ENCODE results near the gene MED12L. TPM values are rescaled to one million over a fixed set of nuclear protein-coding genes. Genes with fewer than 3 reads are reported as not detected.

MED12L gene
- total RNA-seq, 4 donors from 2014 or later, result 1.6 to 23.7 (median 4.0) TPM

DNA sequence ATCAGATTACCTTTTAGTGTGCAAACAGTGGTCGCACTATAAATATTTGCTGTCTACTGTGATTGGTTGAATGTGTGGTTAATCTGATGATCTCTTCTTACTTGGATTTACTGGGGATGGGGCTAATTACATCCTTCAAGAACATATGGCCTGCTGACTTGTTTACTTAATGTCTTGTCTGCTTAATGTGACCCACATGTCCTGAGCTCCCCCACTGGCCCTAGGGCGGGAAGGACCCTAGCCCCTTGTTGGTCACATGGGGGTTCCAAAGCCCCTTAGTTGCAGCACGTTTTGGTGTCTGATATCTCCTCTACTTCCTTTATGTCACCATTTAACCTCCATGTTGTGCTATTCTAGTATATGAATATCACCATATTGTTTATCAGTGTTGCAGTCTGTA lies 316.9 kb downstream of the MED12L start:
- intact Hi-C loops (cut with DNase I), result no loop called here
- Histone ChIP-seq H3K36me3 (no peaks in the 10 kb centered on the region), H3K9me3 (no peaks in the 10 kb centered on the region), H3K27me3 (no peaks in the 10 kb centered on the region), H3K27ac (no peak overlapping the region), H3K4me1 (no peaks in the 10 kb centered on the region), H3K4me3 (replicated peaks in 1 of 3) (no peak overlapping the region)
- TF ChIP-seq POLR2A (IDR thresholded peaks at IDR 0.05), result no peak
- TF ChIP-seq, protein P1, sequence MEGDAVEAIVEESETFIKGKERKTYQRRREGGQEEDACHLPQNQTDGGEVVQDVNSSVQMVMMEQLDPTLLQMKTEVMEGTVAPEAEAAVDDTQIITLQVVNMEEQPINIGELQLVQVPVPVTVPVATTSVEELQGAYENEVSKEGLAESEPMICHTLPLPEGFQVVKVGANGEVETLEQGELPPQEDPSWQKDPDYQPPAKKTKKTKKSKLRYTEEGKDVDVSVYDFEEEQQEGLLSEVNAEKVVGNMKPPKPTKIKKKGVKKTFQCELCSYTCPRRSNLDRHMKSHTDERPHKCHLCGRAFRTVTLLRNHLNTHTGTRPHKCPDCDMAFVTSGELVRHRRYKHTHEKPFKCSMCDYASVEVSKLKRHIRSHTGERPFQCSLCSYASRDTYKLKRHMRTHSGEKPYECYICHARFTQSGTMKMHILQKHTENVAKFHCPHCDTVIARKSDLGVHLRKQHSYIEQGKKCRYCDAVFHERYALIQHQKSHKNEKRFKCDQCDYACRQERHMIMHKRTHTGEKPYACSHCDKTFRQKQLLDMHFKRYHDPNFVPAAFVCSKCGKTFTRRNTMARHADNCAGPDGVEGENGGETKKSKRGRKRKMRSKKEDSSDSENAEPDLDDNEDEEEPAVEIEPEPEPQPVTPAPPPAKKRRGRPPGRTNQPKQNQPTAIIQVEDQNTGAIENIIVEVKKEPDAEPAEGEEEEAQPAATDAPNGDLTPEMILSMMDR (IDR thresholded peaks at IDR 0.05), result no peak
- no peak for DNase-seq
- WGBS, 2 donors, result 72 to 83% methylated on average over 3 of the region's 3 CpGs

DNA sequence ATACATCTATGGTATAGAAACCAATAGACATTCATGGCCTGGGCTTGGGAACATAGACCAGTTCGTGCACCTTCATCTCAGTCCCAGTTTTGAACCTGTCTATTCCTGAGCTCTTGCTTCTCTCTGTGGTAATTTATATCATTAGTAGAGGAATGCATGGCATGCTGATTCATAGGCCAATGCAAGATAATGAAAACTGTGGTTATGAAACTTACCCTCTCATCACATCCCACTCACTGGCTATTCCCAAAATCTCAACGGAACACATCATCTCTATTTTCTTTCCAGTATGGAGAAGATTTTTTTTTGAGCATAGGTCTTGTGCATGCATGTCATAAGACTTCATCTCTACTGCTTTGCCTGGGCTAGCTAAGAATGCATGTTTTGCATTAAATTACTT lies 317.8 kb downstream of the MED12L start:
- WGBS, 2 donors, result 90 to 92% methylated on average over 2 of the region's 2 CpGs
- no peaks in the 10 kb centered on the region for H3K27me3 ChIP-seq

GRCh38 chr3:151404316-151404715 lies 318.9 kb downstream of the MED12L start:
- H3K36me3 ChIP-seq, result no peaks in the 10 kb centered on the region
- no peak overlapping the region for H3K4me3 ChIP-seq (replicated peaks in 1 of 3)
- intact Hi-C loops (cut with DNase I), result no loop called here
- WGBS, 2 donors, result 60 to 86% methylated on average over 1 of the region's 1 CpG
- H3K4me1 ChIP-seq, result no peaks in the 10 kb centered on the region
- no peak for DNase-seq
- TF ChIP-seq, protein P1 (IDR thresholded peaks at IDR 0.05), result no peak
- TF ChIP-seq POLR2A (IDR thresholded peaks at IDR 0.05), result no peak
- H3K27ac ChIP-seq, result no peak overlapping the region
- no peaks in the 10 kb centered on the region for H3K9me3 ChIP-seq
- H3K27me3 ChIP-seq, result no peaks in the 10 kb centered on the region

More for the DNA sequence above, 317.8 kb downstream of the MED12L start:
- H3K9me3 ChIP-seq, result no peaks in the 10 kb centered on the region
- H3K27ac ChIP-seq, result no peak overlapping the region
- no peak overlapping the region for H3K4me3 ChIP-seq (replicated peaks in 1 of 3)
- DNase-seq, result no peak
- intact Hi-C loops (cut with DNase I), result no loop called here
- H3K36me3 ChIP-seq, result no peaks in the 10 kb centered on the region
- TF ChIP-seq POLR2A (IDR thresholded peaks at IDR 0.05), result no peak
- TF ChIP-seq, protein P1 (IDR thresholded peaks at IDR 0.05), result no peak
- H3K4me1 ChIP-seq, result no peaks in the 10 kb centered on the region

- TF ChIP-seq POLR2A (IDR thresholded peaks at IDR 0.05), result no peak
- TF ChIP-seq, protein P1 (IDR thresholded peaks at IDR 0.05), result no peak
These were observed 322.5 kb downstream of the MED12L start for GRCh38 chr3:151407928-151408327.

DNA sequence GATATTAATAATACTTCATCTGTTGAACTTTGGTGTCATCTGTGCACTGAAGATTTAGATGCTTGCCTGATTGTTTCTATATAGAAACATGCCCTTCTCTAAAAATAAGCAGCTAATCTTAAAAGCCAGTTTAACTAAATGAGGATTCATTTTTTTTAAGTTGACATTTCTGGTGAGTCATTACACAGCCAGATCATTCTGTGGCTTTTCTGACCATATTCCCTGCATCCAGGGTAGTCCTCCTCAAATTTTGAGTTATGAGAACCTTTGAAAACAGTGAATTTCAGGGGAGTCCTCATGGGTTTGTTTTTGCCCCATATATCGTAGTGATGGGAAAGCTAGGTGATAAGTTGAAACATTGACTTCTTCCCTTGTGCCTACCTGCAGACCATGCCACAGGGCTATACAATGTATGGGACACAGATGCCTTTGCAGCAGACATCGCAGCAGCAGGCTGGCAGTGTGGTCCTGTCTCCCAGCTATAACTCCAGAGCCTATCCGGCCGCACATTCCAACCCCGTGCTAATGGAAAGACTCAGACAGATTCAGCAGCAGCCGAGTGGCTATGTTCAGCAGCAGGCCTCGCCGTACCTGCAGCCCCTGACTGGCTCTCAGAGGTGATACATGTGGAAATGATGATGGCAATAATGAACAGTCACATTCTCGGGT lies 325.6 kb downstream of the MED12L start:
- no peaks in the 10 kb centered on the region for H3K4me1 ChIP-seq
- no peak for DNase-seq
- no peak overlapping the region for H3K27ac ChIP-seq
- TF ChIP-seq, protein P1 (IDR thresholded peaks at IDR 0.05), result no peak
- TF ChIP-seq POLR2A (IDR thresholded peaks at IDR 0.05), result no peak
- 84 to 87% methylated on average over 9 of the region's 9 CpGs for WGBS, 2 donors
- H3K9me3 ChIP-seq, result no peaks in the 10 kb centered on the region
- no peaks in the 10 kb centered on the region for H3K36me3 ChIP-seq
- no peak overlapping the region for H3K4me3 ChIP-seq (replicated peaks in 1 of 3)
- intact Hi-C loops (cut with DNase I), result no loop called here
- H3K27me3 ChIP-seq, result no peaks in the 10 kb centered on the region

More at GRCh38 chr3:151407928-151408327, 322.5 kb downstream of the MED12L start:
- DNase-seq, result no peak
- no peaks in the 10 kb centered on the region for H3K9me3 ChIP-seq
- H3K36me3 ChIP-seq, result no peaks in the 10 kb centered on the region
- WGBS, 2 donors, result 93 to 98% methylated on average over 2 of the region's 2 CpGs
- intact Hi-C loops (cut with DNase I), result no loop called here
- no peak overlapping the region for H3K4me3 ChIP-seq (replicated peaks in 1 of 3)
- H3K27me3 ChIP-seq, result no peaks in the 10 kb centered on the region
- H3K4me1 ChIP-seq, result no peaks in the 10 kb centered on the region
- no peak overlapping the region for H3K27ac ChIP-seq

Data from thyroid gland (tissue), 4 donors.